K562 (cell line): ENCODE measurements around the gene MACF1.

Source experiments
- HDAC3 ChIP-seq: fragments of 450-650 bp; IDR thresholded peaks from 2 replicates; pipeline ENCODE4 v1.6.1; 2018; ENCODE audit warnings: borderline replicate concordance, mild to moderate bottlenecking, moderate library complexity; ENCODE audit not compliant: partially characterized antibody
- POLR2AphosphoS5 ChIP-seq: IDR thresholded peaks from 2 replicates; pipeline ENCODE4 v1.6.1; 2011; ENCODE audit warnings: mild to moderate bottlenecking, low read depth, low read length, moderate library complexity; ENCODE audit not compliant: control insufficient read depth, insufficient read depth
- ZEB2 ChIP-seq: fragments of 450-650 bp; IDR thresholded peaks from 2 replicates; pipeline ENCODE4 v1.6.1; 2016
- ZFP30 ChIP-seq: fragments of 250-450 bp; sonication (Bioruptor Pico); IDR thresholded peaks from 2 replicates; pipeline ENCODE4 v1.8.0; 2022; ENCODE audit warnings: moderate library complexity, mild to moderate bottlenecking, inconsistent platforms, borderline replicate concordance
- ZKSCAN8 ChIP-seq: fragments of 200-800 bp; sonication (Bioruptor generic); IDR thresholded peaks from 2 replicates; pipeline ENCODE4 v1.6.1; 2016; ENCODE audit warnings: missing genetic modification characterization, missing compliant biosample characterization
- ZNF24 ChIP-seq: fragments of 450-650 bp; IDR thresholded peaks from 2 replicates; pipeline ENCODE4 v1.6.1; 2016
- ZNF274 ChIP-seq: IDR thresholded peaks from 2 replicates; pipeline ENCODE4 v1.6.1; 2011; ENCODE audit warnings: low read depth, mild to moderate bottlenecking, low read length, moderate library complexity, borderline replicate concordance
- TF ChIP-seq, protein P1 (sequence below), 3 experiments: IDR thresholded peaks in 2 of 3; conservative IDR thresholded peaks in 1 of 3; 2 replicates each; pipeline ENCODE4 v1.5.1; 2011 to 2012; ENCODE audit warnings: low read length in 3 of 3, mild to moderate bottlenecking in 3 of 3, control low read depth in 2 of 3, improper control_type of control experiment in 1 of 3, inconsistent platforms in 1 of 3, low read depth in 1 of 3, mixed read lengths in 1 of 3, moderate library complexity in 1 of 3; ENCODE audit not compliant: insufficient read depth in 2 of 3
- TF ChIP-seq, protein P2 (sequence below): fragments of 450-650 bp; conservative IDR thresholded peaks from 2 replicates; pipeline ENCODE4 v1.6.1; 2016; ENCODE audit warnings: missing genetic modification characterization, low read depth, mild to moderate bottlenecking, control low read depth, missing compliant biosample characterization
- TF ChIP-seq, protein P3 (sequence below): IDR thresholded peaks from 2 replicates; pipeline ENCODE4 v1.6.1; 2016; ENCODE audit warnings: missing genetic modification characterization, missing compliant biosample characterization
- TF ChIP-seq, protein P4 (sequence below): fragments of 250-450 bp; sonication (Bioruptor Pico); IDR thresholded peaks from 2 replicates; pipeline ENCODE4 v1.4.0; 2020
- TF ChIP-seq, protein P5 (sequence below): fragments of 250-450 bp; sonication (Bioruptor Pico); IDR thresholded peaks from 2 replicates; pipeline ENCODE4 v1.8.0; 2021; ENCODE audit warnings: mild to moderate bottlenecking, moderate library complexity

DNA sequence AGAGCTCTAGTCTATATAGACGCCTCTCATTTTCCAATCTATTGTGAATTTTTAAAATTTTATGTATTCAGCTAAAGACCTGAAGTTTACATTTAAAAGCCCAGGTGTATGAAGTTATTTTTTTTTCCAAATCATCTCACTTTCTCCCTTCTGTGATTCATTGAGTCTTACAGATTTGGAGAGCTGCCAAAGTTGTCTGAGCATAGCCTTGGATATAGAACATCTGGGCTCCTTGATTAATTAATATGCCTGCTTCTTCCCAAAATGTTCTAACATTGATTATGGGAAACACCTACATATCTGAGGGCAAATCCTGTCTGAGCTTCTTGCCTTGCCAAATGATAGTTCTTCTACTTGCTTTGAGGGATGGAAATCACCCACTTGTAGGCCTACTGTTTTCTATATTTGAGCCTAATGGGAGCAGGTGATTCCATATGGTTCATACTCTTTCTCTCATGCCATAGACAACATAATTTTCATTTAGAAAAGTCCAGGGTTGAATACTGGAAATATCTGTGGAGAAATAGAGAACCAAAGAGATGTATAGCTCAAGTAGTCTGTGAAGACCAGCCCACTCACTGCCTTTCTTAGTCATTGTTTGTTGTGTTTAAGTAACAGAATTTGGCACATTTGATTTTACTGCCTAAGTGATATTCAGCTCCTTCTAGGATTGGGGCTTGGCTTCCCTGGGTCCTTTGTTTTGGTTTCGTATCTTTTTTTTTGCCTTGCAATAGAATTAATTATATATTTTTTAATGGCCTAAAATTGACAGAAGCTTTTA, 46.2 kb downstream of the MACF1 start:
- TF ChIP-seq, protein P1, sequence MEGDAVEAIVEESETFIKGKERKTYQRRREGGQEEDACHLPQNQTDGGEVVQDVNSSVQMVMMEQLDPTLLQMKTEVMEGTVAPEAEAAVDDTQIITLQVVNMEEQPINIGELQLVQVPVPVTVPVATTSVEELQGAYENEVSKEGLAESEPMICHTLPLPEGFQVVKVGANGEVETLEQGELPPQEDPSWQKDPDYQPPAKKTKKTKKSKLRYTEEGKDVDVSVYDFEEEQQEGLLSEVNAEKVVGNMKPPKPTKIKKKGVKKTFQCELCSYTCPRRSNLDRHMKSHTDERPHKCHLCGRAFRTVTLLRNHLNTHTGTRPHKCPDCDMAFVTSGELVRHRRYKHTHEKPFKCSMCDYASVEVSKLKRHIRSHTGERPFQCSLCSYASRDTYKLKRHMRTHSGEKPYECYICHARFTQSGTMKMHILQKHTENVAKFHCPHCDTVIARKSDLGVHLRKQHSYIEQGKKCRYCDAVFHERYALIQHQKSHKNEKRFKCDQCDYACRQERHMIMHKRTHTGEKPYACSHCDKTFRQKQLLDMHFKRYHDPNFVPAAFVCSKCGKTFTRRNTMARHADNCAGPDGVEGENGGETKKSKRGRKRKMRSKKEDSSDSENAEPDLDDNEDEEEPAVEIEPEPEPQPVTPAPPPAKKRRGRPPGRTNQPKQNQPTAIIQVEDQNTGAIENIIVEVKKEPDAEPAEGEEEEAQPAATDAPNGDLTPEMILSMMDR (IDR thresholded peaks at IDR 0.05 in 2 of 3, conservative IDR thresholded peaks at IDR 0.05 in 1 of 3; ENCODE audit: insufficient read depth in 2 of 3, low read depth in 1 of 3, low read length in 3 of 3), result no peak
- TF ChIP-seq ZFP30 (CRISPR knock-in tag) (no peak), POLR2AphosphoS5 (no peak), ZKSCAN8 (CRISPR knock-in tag) (no peak), HDAC3 (no peak), ZEB2 (no peak), ZNF24 (no peak), ZNF274 (no peak)
- TF ChIP-seq, protein P2, sequence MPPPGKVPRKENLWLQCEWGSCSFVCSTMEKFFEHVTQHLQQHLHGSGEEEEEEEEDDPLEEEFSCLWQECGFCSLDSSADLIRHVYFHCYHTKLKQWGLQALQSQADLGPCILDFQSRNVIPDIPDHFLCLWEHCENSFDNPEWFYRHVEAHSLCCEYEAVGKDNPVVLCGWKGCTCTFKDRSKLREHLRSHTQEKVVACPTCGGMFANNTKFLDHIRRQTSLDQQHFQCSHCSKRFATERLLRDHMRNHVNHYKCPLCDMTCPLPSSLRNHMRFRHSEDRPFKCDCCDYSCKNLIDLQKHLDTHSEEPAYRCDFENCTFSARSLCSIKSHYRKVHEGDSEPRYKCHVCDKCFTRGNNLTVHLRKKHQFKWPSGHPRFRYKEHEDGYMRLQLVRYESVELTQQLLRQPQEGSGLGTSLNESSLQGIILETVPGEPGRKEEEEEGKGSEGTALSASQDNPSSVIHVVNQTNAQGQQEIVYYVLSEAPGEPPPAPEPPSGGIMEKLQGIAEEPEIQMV (tag), result no peak
- TF ChIP-seq, protein P3, sequence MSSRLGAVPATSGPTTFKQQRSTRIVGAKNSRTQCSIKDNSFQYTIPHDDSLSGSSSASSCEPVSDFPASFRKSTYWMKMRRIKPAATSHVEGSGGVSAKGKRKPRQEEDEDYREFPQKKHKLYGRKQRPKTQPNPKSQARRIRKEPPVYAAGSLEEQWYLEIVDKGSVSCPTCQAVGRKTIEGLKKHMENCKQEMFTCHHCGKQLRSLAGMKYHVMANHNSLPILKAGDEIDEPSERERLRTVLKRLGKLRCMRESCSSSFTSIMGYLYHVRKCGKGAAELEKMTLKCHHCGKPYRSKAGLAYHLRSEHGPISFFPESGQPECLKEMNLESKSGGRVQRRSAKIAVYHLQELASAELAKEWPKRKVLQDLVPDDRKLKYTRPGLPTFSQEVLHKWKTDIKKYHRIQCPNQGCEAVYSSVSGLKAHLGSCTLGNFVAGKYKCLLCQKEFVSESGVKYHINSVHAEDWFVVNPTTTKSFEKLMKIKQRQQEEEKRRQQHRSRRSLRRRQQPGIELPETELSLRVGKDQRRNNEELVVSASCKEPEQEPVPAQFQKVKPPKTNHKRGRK (tag), result no peak
- TF ChIP-seq, protein P4, sequence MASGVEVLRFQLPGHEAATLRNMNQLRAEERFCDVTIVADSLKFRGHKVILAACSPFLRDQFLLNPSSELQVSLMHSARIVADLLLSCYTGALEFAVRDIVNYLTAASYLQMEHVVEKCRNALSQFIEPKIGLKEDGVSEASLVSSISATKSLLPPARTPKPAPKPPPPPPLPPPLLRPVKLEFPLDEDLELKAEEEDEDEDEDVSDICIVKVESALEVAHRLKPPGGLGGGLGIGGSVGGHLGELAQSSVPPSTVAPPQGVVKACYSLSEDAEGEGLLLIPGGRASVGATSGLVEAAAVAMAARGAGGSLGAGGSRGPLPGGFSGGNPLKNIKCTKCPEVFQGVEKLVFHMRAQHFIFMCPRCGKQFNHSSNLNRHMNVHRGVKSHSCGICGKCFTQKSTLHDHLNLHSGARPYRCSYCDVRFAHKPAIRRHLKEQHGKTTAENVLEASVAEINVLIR (CRISPR knock-in tag), result no peak
- TF ChIP-seq, protein P5, sequence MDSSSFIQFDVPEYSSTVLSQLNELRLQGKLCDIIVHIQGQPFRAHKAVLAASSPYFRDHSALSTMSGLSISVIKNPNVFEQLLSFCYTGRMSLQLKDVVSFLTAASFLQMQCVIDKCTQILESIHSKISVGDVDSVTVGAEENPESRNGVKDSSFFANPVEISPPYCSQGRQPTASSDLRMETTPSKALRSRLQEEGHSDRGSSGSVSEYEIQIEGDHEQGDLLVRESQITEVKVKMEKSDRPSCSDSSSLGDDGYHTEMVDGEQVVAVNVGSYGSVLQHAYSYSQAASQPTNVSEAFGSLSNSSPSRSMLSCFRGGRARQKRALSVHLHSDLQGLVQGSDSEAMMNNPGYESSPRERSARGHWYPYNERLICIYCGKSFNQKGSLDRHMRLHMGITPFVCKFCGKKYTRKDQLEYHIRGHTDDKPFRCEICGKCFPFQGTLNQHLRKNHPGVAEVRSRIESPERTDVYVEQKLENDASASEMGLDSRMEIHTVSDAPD, result no peak
